ENCODE measurements around the gene ETFBKMT.
"Not testable (repeated sequence)": the region's sequence is repeated elsewhere in the genome, so short reads cannot be mapped to it uniquely, and the experiment has no call there.

Gene ETFBKMT

GRCh38 chr12:31658471-31659086, 909 bp upstream of the ETFBKMT start:
- no peak for DNase-seq

DNA sequence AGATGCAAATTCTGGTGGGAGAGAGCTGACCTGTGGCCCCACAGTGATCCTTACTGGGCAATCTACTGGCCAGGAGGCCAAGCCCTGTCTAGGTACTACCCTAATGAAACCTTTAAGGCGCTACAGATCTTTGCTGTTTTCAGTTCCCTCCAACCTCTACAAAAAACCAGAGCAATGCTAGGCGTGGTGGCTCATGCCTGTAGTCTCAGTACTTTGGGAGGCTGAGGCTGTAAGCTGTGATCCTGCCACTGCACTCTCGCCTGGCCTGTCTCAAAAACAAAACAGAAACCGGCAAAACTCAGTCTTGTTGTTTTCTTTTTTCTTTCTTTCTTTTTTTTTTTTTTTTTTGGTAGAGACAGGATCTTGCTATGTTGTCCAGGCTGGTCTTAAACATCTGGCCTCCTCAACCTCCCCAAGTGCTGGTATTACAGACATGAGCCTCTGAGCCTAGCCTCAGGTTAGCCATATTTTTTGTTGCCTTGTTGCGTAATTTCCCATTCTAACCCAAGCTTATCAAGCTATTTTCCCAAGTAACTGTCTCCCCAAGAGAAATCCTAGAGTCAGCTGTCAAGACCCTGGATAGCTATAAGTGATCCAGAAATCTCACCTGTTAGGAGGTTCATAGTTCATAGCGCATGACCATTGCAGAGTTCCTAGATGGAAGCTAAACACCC, 2.8 kb downstream of the ETFBKMT start:
- no peak for DNase-seq

GRCh38 chr12:31663576-31663975, 4.1 kb downstream of the ETFBKMT start:
- DNase-seq: no peak

DNA sequence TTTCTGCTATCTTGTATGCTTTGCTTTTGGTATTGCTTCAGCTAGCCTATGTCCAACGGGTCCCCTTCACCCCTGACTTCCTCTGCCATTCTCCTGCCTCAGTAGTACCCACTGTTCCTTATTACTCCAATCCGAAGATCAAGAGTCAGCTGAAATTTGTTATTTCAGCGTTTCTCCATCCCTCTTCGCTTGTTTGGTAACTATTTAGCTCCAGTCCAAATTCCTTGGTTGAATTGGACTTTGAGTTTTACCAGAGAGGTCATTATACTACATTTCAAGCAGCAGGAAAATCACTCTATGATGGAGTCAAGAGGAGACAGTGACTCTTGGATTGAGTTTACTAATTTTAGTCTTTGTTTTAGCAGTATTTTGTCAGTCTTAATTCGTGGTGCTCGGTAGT, 4.5 kb downstream of the ETFBKMT start:
- DNase-seq: no peak

DNA sequence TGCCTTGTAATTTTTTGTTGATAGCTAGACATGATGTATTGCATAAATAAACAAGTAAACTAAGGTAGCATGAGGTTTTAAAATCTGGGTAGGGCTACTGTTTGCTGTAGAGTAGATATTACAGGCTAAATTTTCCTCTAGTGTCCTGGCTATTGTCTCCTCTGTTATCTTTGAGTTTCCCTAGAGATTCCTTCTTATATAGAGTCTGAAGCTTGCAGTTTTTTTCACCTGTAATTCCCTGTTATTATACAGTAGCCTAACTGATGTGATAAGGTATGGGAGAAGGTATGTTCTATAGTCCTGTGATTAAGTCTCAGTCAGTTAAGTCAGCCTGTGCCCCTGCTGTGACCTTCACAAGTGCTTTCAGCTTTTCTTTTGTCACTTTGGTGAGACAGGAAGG, 9.5 kb downstream of the ETFBKMT start:
- no peak for DNase-seq

DNA sequence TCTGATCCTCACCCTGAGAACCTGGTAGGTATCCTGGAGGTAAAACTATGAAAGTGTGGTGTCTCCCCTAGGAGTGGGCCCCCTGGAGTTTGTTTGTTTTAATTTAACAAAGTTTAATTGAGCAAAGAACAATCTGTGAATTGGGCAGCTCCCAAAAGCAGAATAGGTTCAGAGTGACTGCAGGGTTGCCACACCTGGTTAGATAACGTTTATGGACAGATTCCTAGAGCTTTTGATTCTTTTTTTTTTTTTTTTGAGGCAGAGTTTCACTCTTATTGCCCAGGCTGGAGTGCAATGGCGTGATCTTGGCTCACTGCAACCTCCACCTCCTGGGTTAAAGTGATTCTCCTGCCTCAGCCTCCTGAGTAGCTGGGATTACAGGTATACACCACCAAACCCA, 10.1 kb downstream of the ETFBKMT start:
- DNase-seq: not testable (repeated sequence)

GRCh38 chr12:31672521-31672920, 13.0 kb downstream of the ETFBKMT start:
- no peak for DNase-seq

DNA sequence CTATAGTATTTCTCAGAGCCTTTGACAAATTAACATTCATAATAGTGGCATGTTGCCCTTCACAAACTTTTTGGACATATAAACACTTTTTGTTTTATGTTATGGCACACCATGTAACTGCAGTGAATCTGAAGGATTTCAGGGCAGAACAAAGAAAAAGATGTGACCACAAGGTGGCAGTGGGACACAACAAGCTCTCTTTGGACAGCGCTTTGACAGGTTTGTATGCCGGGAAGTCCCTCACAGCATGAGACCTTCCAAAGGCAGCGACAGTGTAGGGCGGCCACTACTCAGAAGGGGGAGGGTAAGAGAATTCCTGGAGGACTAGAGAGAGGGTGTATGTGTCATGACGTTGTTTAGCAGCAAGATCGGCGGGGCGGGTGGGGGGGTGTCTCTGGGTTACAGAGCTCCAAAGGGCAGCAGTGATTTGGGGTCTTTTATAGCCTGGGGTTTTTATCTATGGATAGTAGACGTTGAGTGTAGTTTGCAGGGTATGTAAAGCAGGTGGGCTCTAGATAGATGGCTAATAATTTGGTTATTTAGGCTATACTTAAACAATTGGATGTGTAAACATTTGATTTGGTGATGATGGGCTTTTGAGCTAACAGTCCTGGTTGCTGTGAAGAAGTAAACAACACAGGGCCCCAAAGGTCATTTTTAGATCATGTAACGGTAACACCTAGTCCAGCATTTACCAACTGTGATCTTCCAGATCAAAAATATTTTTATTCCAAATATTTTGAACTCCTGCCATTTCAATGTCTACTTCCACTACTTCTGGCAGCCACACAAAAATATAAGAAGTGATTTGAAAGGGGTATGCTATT, 22.9 kb downstream of the ETFBKMT start:
- DNase-seq: peak; percentile 64

GRCh38 chr12:31685801-31686200, 26.3 kb downstream of the ETFBKMT start:
- no peak for DNase-seq

GRCh38 chr12:31687101-31687527, 27.6 kb downstream of the ETFBKMT start:
- DNase-seq: no peak

GRCh38 chr12:31689921-31690320, 30.4 kb downstream of the ETFBKMT start:
- not testable (repeated sequence) for DNase-seq

- no peak for DNase-seq
These were observed 42.6 kb downstream of the ETFBKMT start for GRCh38 chr12:31702047-31702446.

DNA sequence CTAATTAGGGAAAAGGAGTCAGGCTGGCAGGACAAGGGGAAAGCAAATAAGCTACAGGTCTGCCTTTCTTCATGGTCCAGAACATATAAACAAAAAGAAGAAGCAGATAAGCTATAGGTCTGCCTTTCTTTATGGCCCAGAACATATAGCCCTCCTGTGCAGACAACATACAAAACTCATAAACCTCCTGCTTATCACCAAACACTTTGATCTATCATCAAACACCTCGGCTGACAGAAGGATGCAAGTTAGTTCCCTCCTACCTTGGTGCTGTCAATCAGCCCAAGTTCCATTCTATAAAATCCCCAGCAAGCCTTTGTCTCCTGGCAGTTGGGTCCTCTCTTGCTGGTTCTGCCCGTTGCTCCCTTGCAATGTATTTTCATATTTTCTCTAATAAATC, 46.1 kb downstream of the ETFBKMT start:
- no peak for DNase-seq

- not testable (repeated sequence) for DNase-seq
These were observed 48.6 kb downstream of the ETFBKMT start for GRCh38 chr12:31708118-31708517.

DNA sequence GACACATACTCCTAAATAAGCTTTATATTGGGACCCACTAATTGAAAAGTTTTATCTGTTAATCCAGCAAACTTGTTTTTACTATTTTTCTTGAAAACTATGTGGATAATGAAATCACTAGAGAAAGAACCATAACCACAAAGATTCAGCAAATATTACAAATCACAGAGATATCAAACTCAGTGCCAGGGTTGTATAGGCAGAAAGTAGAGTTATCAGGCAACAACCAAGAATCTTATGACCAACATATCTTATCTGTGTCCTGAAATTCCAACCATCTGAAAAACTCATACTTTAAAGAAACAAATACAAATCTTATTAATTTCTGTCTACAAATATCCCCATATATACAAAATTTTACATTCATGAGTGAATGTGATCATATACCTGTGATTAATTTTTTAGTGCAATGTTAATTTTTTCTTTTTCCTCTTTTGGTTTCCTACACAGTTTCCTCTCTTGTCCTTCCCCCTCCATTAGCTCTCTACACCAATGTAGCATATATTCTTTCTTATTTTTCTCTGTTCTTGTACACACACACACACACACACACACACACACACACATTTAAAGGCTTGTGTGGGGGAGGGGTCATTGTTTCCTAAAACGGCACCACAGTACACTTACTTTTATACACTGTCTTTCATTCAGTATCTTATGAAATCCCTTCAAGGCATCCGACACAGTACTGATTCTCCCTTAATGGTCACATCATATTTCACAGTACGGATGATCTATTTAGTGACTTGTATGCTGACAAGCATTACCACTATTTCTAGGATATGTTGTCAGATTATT, 50.7 kb downstream of the ETFBKMT start:
- DNase-seq: no peak

DNA sequence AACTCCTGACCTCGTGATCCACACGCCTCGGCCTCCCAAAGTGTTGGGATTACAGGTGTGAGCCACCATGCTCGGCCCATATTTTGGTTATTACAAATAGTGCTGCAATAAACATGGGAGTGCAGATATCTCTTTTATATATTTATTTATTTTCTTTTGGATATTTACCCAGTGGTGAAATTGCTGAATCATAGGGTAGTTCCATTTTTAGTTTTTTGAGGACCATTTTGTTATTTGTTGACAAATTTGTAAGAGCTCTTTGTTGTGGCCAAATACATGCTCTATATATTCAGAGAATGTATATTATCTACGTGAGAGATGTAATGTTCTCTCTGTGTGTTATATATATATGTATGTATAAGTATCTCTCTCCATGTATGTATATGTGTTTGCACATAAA, 53.4 kb downstream of the ETFBKMT start:
- DNase-seq: no peak

- DNase-seq: no peak
These were observed 55.2 kb downstream of the ETFBKMT start for GRCh38 chr12:31714406-31715271.

DNA sequence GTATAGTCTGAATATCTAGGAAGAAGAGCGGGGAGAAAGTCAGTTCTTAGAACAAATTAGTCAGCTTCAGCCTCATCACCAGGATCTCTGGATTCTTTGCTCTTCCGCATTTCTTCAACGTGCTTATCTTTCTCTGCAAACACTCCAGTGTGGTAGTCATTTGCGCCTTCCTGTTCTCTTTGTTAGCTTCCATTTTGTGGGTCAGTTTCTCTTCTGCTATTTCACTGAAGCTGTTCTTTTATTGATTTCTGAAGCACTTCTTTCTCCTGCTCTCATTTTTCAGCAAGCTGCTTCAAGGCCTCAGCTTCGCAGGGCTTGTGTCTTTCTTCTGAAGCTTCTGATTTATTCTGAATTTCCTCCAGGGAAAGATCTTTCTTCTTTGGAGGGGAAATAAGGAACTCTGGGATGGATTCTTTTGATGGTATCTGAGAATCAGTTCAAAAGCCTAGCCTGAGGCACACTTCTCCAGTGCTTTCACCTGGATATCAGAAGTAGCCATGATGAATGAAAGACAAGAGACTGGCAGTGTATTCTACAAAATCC, 55.9 kb downstream of the ETFBKMT start:
- DNase-seq: no peak

DNA sequence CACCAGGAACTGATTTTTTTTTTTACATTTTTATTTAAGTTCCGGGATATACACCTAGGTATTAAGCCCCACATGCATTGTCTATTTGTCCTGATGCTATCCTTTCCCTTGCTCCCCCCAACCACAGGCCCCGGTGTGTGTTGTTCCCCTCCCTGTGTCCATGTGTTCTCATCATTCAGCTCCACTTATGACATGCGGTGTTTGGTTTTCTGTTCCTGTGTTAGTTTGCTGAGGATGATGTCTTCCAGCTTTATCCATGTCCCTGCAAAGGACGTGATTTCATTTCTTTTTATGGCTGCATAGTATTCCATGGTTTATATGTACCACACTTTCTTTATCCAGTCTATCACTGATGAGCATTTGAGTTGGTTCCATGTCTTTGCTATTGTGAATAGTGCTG, 57.5 kb downstream of the ETFBKMT start:
- DNase-seq: not testable (repeated sequence)

DNA sequence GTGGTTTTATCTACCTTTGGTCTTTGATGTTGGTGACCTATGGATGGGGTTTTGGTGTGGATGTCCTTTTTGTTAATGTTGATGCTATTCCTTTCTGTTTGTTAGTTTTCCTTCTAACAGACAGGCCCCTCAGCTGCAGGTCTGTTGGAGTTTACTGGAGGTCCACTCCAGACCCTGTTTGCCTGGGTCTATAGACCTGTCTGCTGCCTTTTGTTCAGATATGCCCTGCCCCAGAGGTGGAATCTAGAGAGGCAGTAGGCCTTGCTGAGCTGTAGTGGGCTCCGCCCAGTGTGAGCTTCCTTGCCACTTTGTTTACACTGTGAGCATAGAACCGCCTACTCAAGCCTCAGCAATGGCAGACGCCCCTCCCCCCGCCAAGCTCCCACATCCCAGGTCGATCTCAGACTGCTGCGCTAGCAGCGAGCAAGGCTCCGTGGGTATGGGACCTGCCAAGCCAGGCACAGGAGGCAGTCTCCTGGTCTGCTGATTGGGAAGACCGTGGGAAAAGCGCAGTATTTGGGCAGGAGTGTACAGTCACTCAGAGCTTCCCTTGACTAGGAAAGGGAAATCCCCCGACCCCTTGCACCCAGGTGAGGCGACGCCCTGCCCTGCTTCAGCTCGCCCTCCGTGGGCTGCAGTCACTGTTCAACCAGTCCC, 59.2 kb downstream of the ETFBKMT start:
- DNase-seq: not testable (repeated sequence)

- no peak for DNase-seq
These were observed 63.1 kb downstream of the ETFBKMT start for GRCh38 chr12:31722580-31722979.

All from central memory CD4-positive, alpha-beta T cell (primary cell).